Neural progenitor cell (in vitro differentiated cells): ENCODE measurements around the gene P3H2.
"Not testable (repeated sequence)": the region's sequence is repeated elsewhere in the genome, so short reads cannot be mapped to it uniquely, and the experiment has no call there.

Experiments used
- EZH2 ChIP-seq: fragments of 200-600 bp; sonication (generic); IDR thresholded peaks from 2 replicates; pipeline ENCODE4 v1.6.1; 2017; ENCODE audit warnings: antibody characterized with exemption, mild to moderate bottlenecking, moderate library complexity
- EZH2phosphoT487 ChIP-seq: fragments of 200-600 bp; sonication (generic); IDR thresholded peaks from 2 replicates; pipeline ENCODE4 v1.6.1; 2017; ENCODE audit warnings: antibody characterized with exemption
- TF ChIP-seq, protein P1 (sequence below): fragments of 200-600 bp; sonication (generic); IDR thresholded peaks from 2 replicates; pipeline ENCODE4 v1.5.1; 2017; ENCODE audit warnings: antibody characterized with exemption, mild to moderate bottlenecking

DNA sequence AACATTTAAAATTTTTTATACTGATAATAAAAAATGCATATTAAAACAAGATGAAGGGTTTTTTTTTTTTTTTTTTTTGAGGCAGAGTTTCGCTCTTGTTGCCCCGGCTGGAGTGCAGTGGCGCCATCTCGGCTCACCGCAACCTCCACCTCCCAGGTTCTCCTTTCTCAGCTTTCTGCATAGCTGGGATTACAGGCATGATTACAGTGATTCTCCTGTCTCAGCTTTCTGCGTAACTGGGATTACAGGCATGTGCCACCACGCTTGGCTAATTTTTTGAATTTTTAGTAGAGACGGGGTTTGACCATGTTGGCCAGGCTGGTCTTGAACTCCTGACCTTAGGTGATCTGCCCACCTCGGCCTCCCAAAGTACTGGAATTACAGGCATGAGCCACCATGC, 48.8 kb downstream of the P3H2 start:
- TF ChIP-seq, protein P1, sequence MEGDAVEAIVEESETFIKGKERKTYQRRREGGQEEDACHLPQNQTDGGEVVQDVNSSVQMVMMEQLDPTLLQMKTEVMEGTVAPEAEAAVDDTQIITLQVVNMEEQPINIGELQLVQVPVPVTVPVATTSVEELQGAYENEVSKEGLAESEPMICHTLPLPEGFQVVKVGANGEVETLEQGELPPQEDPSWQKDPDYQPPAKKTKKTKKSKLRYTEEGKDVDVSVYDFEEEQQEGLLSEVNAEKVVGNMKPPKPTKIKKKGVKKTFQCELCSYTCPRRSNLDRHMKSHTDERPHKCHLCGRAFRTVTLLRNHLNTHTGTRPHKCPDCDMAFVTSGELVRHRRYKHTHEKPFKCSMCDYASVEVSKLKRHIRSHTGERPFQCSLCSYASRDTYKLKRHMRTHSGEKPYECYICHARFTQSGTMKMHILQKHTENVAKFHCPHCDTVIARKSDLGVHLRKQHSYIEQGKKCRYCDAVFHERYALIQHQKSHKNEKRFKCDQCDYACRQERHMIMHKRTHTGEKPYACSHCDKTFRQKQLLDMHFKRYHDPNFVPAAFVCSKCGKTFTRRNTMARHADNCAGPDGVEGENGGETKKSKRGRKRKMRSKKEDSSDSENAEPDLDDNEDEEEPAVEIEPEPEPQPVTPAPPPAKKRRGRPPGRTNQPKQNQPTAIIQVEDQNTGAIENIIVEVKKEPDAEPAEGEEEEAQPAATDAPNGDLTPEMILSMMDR, result not testable (repeated sequence)
- TF ChIP-seq EZH2, EZH2phosphoT487: not testable (repeated sequence)
